DOHH2 (cell line): Measurements from ENCODE around the gene RALGAPA2.

ENCODE experiments used
- CTCF ChIP-seq: fragments of 200-600 bp; sonication (generic); IDR thresholded peaks from one replicate; pipeline ENCODE4 v1.5.1; 2014; ENCODE audit warnings: antibody characterized with exemption, mild to moderate bottlenecking, low read depth, low read length; ENCODE audit not compliant: poor library complexity, severe bottlenecking
- EZH2phosphoT487 ChIP-seq: fragments of 200-600 bp; sonication (generic); IDR thresholded peaks from 2 replicates; pipeline ENCODE4 v1.6.1; 2017; ENCODE audit warnings: borderline replicate concordance, mild to moderate bottlenecking, antibody characterized with exemption, low read length, moderate library complexity, mixed read lengths

- TF ChIP-seq CTCF (no peak), EZH2phosphoT487 (no peak)
Measured at GRCh38 chr20:20498076-20498861, 214.2 kb downstream of the RALGAPA2 start.
